LNCaP clone FGC (cell line): ENCODE results near the gene RCAN3.
"Not testable (repeated sequence)": the region's sequence is repeated elsewhere in the genome, so short reads cannot be mapped to it uniquely, and the experiment has no call there.

Experiments
- DNase-seq: peaks from one replicate; pipeline ENCODE4 v3.0.0-alpha.2; 2011; ENCODE audit warnings: low read depth
- H3K4me3 ChIP-seq: 2 replicates; pipeline ENCODE4 v1.5.1; 2011; ENCODE audit warnings: mild to moderate bottlenecking, low read depth, low read length, control low read depth
- TF ChIP-seq, protein P1 (sequence below): IDR thresholded peaks from 2 replicates; pipeline ENCODE4 v1.5.1; 2012; ENCODE audit warnings: mild to moderate bottlenecking; ENCODE audit not compliant: control insufficient read depth, insufficient read depth; ENCODE audit errors: extremely low read depth

The RCAN3 gene

DNA sequence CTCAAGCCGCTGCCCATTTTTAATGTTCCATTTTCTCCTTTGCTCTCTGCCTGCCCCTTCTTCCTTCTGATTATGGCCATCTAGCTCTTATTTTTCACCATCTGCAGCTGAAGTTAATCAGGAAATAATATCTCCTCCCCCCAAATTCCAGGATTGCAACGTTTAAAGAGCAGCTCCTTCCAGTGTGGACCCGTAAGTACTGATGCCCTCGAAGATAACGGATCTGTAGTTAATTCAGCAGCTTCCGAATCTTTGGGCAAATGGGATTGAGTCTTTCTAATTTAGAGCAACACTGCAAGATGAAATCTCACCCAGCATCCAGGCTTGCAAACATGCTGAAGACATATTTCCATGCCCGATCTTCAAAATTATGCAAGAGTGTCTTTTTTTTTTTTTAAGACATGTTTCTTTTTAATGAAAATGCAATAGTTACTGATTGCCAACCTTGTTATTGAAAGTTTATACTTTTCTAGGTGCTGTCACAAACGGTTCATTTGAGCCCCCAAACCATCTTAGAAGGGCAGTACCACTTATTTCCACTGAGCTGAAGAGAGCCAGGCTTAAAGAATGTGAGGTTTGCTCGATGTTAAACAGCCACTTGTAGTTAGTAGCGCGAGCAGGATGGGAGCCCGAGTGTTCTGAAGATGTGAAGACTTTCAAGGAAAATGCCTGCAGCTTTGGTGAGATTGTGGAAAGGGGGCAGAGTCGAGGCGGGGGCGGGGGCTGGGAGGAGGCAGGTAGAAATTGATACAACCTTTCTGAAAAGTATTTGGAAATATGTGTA lies 10.9 kb upstream of the RCAN3 start:
- no peak for DNase-seq

DNA sequence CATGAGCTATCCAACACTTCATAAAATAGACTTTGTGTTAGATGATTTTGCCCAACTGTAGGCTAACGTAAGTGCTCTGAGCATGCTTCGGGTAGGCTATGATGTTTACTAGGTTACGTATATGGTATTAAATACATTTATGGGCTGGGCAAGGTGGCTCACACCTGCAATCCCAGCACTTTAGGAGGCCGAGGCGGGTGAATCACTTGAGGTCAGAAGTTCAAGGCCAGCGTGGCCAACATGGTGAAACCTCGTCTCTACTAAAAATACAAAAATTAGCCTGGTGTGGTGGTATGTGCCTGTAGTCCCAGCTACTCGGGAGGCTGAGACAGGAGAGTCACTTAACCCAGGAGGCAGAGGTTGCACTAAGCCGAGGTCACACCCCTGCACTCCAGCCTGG lies 9.7 kb upstream of the RCAN3 start:
- DNase-seq, H3K4me3 ChIP-seq: not testable (repeated sequence)

More for the DNA sequence above, 10.9 kb upstream of the RCAN3 start:
- TF ChIP-seq, protein P1, sequence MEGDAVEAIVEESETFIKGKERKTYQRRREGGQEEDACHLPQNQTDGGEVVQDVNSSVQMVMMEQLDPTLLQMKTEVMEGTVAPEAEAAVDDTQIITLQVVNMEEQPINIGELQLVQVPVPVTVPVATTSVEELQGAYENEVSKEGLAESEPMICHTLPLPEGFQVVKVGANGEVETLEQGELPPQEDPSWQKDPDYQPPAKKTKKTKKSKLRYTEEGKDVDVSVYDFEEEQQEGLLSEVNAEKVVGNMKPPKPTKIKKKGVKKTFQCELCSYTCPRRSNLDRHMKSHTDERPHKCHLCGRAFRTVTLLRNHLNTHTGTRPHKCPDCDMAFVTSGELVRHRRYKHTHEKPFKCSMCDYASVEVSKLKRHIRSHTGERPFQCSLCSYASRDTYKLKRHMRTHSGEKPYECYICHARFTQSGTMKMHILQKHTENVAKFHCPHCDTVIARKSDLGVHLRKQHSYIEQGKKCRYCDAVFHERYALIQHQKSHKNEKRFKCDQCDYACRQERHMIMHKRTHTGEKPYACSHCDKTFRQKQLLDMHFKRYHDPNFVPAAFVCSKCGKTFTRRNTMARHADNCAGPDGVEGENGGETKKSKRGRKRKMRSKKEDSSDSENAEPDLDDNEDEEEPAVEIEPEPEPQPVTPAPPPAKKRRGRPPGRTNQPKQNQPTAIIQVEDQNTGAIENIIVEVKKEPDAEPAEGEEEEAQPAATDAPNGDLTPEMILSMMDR, result no peak
- H3K4me3 ChIP-seq, result no peak overlapping the region

DNA sequence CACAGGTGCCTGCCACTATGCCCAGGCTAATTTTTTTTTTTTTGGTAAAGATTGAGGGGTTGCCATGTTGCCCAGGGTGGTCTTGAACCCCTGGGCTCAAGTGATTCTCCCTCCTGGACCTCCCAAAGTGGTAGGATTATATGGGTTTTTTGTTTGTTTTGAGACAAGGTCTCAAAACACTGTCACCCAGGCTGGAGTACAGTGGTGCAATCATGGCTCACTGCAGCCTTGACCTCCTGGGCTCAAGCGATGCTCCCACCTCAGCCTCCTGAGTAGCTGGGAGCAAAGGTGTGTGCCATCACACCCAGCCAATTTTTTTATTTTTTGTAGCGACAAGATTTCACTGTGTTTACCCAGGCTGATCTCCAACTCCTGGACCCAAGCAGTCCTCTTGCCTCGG lies 8.9 kb upstream of the RCAN3 start:
- no peak for DNase-seq
- TF ChIP-seq, protein P1, result no peak
- no peak overlapping the region for H3K4me3 ChIP-seq

DNA sequence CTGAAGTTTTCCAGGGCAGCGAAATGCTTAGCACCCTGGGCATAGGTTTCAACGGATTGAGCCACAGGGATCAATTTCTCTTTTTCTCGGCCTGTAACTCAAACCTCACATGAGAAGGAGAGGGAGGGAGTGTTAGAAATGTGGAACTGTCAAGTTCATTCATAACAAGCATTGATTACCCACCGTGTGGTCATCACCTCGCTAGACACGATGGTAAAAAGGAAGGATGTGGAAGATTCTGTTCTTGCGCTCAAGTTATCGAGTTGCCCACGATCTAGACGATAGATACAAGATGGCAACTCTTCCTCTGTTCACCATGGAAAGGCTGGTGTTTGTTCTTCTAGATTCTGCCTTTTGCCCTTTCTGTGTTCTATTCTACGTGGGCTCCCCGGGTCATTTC lies 4.0 kb upstream of the RCAN3 start:
- TF ChIP-seq, protein P1, result no peak
- no peak overlapping the region for H3K4me3 ChIP-seq
- DNase-seq, result no peak

DNA sequence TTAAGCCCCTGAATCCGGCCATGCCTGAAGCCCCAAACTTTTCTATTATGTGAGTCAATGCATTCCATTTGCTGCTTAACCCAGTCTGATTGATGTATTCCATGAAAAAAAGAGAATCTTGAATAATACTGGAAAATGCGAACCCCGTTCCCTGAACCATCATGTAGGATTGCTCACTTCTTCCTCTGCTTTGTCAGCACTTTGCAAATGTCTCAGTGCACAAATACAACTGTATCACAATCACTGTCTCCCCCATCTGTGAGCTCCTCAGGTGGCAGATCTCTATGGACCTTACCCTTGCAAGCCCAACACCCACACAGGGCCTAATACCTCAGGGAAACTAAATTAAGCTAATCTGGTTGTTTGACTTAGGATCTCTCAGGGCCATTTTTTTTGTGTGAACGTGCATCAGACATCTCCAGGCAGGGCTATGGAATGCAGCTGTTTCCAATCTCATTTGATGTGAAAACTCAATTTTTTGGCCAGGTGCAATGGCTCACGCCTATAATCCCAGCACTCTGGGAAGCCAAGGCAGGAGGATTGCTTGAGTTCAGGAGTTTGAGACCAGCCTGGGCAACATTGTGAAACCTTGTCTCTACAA lies 2.1 kb upstream of the RCAN3 start:
- no peak for DNase-seq
- no peak overlapping the region for H3K4me3 ChIP-seq

DNA sequence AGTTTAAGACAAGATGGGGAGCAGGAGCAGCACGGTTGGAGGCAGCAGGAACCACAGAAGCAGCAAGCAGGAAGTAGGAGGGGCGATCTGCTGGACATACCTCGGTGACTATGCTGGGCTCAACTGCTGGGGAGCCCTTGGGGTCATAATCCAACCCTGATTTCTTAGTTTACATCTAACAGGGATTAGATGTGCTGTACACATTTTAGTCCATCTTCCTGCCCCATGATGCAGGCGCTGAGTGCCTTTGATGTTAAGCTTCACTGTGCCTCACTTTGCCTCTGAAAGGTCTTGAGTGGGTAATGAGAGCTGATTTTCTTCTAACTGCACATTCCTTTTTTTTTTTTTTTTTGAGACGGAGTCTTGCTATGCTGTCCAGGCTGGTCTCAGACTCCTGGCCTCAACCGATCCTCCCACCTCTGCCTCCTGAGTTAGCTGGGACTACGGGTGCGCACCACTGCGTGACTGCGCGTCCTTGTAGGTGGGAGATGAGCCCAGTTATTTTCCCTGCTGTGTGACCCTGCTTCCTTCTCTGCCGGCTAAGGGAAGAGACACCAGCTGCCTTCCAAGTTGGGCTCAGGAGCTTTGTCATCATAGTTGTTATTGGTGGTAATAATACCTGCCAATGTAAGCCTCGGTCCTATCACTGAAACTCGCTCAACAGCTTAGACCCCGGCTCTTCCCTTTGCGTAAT lies 1.1 kb upstream of the RCAN3 start:
- no peak for DNase-seq
- TF ChIP-seq, protein P1, result no peak
- peak overlapping the region; percentile 58 for H3K4me3 ChIP-seq

More for the DNA sequence above, 2.1 kb upstream of the RCAN3 start:
- TF ChIP-seq, protein P1, result no peak

DNA sequence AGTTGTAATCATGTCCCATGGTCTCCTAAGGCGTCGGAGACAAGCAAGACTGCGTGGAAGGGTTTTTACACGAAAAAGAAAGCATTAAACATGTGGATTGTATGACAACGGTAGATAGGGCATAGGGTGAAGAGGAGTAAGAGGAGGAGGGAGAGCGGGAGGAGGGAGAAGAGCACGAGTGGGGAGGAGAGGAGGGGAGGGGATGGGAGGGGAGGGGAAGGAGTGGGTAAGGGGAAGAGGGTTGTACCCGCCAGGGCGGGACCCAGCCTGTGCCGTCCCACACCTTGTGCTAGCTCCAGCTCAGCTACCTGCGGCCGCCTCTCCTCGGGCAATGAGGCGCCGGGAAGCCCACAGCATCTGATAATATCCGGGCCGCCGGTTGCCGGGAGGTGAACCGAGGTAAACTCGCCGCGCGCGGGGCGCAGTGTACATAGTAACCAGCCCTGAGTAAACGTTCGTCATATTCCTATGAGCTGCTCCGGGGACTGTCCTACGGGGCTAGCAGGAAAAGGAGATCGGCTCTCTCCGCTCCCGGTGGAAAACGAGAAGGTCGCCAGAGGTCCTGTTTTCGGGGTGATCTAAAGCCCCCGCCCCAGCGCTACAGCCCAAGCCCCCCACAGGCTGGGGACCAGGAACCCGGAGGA lies 449 bp upstream of the RCAN3 start:
- peak overlapping the region; percentile 58 for H3K4me3 ChIP-seq
- DNase-seq, result no peak
- TF ChIP-seq, protein P1, result no peak
